NCI-H446 treated with DMSO at 0.1 percent for 48 hours (cell line): ENCODE data around the gene FEZF1.
"Not testable (repeated sequence)": the region's sequence is repeated elsewhere in the genome, so short reads cannot be mapped to it uniquely, and the experiment has no call there.

Experiments used
- DNase-seq: peaks from one replicate; lab custom pipeline; 2025; lab: John Stamatoyannopoulos, UW

Gene FEZF1

DNA sequence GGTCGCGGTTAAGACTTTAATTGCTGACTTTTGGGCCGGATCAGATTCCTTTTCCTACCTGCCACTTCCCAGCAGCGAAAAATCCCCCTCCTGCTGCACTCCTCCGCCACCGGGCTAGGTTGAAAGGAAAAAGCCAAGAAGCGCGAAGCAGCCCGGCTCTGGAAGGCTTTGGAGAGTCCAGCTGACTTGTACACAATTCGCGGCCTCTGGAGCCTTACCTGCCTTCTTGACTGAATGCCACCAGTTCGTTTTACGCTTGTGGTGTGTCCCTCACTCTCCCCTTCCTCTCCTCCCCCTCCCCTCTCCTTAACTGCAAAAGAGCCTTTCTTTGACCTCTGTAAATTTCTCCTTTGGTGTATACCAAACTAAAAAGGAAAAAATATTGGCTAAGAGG lies 2.7 kb upstream of the FEZF1 start:
- DNase-seq = no peak

DNA sequence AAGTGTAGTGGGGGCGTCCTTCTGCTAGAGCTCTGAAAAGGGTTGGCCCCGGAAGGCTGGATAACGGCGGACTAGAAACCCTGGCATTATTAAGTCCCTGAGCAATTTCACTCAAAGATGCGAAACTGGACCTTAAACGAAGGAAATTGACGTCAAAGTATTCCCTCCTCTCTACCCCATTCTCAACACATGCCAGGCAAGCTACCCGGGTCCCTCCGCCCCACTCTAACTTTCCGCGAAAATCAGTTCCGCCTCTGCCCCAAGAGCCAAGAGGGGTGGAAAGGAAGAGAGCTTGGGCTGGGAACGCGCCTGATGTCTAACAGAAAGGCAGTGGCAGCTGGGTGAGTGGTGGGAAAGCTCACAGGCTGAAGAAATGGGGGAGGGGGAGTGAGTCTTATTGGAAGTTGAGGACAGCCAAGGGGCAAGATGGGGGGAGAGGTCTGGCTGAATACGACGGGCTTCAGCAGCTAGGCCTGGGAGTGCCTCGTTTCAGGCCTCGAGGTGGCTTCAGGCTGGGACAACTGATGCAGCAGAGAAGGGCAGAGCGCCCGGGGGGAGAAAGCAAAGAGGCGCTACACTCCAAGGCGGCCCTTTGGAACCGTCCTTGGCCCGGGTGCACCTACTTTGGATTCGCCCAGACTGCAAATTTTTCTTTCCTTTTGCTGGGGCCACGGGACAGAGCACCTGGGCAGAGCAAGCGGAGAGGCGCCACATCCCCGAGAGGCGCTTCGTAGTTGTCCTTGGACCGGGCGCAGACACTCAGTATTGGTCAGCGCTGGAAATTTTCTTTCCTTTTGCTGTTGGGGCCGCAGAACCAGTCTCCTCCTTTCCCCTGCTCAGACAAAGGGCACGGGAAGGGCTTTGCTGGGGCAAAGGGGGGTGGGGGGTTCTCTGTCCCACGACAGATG lies 2.0 kb upstream of the FEZF1 start:
- no peak for DNase-seq

DNA sequence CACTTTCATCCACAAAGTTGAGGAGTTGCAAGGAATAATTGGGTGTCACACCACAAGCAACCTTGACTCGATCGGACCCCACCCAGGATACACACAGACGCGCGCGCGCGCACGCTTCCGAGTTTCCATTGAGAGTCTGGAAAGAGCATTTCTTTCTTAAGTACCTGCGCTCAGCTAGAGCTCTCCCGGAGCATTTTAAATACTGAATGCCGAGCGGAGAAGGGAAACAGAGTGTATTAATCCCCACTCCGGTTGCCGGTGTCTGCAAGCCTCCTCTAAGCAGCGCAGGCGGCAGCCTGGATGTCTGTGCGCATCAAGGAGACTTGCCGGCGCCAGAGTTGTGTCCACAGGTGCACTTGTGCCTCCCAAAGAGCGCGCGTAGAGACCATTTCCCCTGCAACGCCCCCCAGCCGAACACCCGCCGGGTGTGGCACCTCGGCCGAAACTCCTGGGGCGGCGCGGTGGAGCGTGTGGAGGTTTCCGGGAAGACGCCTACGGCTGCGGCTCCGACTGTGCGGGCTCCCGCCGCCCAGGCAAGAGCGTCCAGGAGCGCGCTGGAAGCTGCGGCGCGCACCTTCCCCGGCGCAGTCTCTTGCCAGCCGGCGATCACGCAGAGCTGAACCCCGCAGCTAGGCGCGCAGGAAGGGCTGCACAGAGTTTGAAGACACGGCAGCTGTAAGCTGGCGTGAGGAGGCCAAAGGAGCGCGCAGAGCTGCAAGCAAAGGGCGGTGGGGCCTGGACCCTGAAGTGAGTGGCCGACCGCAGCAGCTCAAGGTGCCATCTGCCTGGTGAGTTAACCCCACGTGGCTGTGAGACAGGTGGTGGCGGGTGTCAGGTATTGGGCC lies 1.1 kb upstream of the FEZF1 start:
- no peak for DNase-seq

DNA sequence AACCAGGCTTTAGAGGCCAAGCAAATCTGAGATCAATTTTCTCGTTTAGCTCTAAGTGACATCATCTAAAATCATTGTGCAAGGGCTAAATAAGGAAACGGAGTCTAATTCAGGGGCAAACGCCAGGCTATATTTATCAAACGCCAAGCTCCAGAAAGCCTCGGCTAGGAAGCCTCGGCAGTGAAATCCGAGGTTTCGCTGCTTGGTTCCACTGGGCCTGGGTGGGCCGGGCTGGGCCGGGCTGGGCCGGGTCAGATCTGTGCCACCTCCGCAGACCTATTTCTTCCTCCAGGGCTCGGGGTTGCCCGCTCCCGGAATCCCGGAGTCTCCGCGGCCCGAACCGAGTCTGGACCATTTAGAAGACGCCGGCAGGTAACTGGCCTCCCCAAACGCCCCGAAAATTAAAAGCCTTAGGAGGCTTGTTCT lies 459 bp upstream of the FEZF1 start:
- no peak for DNase-seq

DNA sequence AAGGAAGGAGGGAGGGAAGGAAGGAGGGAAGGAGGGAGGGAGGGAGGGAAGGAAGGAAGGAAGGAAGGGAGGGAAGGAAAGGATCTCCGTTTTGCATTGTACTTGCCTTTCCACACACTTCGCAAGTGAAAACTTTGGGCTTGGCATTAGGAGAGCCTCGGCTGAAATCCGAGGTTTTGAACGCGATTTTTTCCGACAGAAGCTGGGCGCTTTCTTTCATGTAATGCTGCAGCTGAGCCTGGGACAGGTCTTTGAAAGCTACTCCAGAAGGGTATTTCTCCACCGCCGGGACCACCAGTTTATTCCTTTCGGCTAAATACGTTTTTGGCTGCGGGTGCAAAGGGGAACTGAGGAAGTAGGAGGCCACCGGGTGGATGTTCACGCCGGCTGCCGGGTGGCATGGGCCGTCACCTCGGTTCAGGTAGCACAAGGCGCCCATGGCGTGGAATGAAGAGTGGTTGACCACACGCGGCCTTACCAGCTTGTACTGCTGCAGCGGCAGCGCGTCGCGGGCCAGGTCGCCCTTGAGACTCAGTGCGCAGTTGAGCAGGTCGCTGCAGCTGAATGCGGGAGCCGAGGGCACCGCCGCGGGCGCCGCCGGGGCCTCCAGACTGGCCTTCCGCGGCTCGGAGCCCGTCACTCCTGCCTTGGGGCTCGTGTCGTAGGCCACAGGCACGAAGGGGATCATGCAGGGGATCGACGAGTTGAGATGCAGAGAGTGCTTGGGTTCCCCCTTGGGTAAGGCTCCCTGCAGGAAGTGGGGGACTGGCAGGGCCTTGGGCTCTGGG lies 825 bp downstream of the FEZF1 start:
- no peak for DNase-seq

DNA sequence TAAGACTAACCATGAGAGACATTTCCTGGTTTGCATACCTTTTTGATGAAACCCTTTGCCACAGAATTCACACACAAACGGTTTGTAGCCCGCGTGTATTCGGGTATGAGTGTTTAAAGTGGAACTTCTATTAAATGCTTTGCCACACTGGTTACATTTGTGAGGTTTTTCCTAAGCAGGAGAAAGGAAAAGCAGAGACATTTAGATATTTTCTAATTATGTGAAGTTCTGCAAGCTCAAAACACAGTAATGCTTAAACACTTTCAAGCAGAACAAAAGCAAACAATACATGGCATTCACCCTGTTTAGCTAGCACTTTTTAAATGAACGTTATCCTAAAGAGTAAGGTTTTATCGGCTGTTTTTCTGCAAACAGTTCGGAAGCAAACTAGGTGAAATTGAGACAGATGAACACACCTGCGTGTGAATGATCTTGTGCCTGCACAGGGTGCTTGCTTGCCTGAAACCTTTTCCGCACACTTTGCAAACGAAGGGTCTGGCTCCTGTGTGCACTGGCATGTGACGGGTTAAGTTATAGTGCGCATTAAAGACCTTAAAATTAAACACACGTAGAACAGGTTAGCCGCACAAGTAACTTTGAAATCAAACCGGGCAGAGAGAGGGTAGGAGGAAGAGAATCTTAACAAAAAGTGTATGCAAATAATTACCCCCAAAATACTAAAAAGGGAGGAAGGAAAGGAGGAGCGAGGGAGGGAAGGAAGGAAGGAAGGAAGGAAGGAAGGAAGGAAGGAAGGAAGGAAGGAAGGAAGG lies 1.6 kb downstream of the FEZF1 start:
- no peak for DNase-seq

DNA sequence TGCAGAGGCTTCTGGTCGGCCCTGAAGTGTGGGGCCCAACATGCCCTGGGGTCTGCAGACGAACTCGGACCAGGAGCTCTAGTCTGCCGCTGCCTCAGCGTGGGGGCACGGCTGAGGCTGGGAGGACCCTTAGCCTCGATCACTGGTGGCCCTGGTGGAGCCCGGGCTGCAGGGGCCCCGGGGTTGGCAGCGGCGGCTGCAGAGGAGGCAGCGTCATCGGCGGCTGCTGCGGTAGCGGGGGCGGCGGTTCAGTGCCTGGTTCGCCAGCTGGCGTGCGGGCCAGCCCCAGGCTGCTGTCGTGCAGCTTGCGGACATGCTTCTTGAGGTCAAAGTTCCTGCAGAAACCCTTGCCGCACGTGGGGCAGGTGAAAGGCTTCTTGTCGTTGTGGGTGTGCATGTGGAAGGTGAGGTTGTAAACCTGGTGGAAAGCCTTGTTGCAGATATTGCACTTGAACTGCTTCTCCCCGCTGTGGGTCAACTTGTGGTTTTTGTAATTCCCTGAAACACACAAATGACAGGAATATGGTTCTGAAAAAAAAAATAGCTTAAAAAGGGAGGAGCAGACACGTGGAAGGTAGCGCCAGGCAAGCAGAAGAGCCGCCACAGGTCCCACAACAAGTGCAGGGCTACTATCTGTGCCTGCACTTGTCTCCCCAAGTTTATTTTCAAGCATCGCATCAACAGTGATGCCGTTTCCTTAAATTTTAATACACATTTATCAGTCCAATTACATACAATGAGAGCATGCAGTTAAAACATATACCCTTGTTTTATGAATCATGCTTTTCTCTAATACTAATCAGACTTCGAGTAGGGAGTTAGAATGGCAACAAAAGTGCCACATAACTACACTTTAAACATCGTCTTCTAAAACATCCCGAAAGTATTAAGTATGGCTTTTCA lies 2.4 kb downstream of the FEZF1 start:
- DNase-seq = no peak

DNA sequence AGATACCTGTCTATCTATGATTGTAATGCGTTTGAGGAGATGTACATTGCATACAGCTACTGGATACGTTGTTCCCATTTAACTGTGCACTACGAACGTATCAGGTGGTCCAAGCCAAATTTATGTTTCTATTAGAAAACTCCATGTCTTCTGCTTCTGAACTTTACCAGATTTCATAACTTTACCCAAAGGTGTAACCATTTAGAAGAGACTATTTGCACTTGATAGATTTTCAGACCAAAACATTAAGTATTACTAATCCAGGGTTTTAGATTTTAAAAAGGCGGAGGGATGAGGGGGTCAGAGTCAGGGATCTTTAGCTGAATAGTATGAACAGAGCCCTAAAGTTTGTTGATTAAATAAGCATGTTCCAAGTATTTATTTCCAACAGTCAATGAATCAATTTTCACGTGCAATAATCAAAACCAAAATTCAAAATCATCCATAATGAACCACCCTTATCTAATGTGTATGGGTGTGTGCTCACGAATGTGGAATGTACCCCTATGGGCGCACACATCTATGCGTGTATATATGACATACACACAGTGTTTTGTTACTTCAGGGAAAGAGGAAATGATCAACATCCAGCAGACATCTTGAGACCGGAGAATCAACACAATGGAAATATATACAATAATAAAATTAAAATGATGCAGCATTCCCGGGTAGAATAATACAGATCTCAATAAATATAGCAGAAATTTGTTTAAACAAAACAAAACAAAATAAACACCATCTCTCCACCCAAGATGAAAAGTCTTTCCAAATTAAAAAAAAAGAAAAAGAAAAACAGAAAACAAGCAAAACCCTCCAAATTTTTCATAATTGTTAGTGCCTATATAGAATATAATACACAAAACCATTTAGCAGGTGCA lies 3.4 kb downstream of the FEZF1 start:
- DNase-seq = no peak

DNA sequence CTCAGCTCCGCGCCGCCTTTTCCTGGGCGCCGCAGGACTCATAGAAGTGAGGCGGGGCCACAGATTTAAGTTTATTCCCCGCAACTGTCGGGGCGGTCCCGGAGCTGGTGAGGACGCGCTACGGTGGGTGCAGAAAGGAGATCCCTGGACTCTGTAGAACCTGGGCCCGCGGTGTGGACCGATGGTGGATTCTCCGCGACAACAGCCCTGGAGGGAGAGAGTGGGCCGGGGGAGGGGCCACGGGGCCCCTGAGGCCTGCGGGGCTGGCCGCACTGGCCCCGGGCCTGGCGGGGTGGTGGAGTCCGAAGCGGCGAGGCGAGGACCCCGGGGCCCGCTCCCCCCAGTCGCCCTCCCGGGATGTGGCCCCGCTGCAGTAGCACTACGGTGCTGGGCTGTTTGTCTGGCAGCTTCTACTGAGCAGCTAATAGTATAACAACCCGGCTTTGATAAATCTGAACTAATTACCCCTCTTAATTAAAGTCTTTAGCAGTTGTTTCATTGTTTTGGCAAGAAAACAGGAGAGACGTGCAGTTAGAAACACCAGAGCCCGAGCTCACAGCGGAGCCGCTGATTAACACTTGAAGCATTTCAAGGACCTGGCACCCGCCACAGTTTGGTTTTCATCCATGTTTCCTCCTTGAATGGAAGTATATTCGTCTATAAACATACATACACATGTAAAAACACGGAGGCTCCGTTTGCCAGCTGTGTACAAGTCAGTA lies 4.2 kb downstream of the FEZF1 start:
- DNase-seq = no peak

DNA sequence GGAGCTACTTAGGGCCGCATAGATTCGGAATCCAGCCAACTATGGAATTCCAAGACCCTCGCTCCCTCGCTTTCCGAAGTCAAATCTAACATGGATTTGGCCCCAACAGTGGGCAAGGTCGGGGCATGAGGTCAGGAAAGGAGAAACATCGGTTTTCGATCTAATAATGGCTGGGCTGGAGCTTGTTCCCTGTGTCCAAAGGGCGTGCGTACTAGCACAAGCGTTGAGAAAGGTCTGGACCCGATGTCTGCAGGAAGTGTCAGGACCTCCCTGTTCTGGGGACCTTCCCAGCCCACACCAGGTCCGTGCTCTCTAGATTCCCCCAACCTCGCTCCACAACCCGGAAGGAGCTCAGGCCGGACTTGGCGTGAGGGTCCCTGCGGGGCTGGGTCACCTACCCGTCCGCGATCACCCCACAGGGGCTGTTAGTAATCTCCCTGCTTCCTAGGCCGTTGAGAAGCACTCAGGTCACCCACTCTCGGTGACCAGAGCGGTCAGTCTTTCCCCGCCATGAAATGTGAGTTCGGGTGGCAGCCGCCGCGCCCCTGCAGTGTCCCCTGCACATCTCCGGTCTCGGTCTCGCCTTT lies 4.8 kb downstream of the FEZF1 start:
- no peak for DNase-seq

DNA sequence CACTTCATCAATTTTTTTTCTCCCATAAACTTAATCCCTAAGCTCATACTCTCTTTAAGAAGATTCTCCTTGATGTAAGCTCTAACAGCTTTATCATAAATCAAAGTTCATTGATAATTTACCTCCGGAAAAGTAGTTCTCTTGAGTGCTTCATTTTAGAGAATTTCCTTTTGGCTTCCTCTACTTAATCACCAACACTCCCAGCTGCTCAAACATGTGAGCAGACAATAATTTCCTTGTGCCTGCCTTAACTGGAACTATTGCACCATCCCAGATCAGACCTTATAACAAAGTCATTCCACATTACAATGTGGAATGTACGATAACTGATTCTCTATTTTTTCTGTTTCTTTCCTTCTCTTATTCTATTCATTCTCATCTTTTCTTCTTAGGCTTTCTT lies 5.9 kb downstream of the FEZF1 start:
- no peak for DNase-seq

DNA sequence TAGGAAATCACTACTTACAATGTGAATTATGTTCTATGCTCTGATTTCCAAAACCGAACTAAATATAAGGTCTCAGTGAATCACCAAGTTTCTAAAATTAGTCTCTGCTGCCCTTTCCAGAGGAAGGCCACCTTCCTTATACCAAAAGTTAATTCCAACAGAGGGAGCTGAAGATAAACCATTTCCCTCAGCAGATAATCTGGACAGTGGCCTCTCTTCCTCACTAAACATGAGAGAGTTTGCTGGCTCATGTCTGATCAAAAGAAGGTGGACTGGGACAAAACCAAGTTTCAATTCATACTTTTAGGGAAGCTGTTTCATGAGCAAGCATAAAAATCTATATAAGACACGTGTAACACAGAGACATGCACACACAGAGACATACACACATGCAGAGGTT lies 6.4 kb downstream of the FEZF1 start:
- no peak for DNase-seq

DNA sequence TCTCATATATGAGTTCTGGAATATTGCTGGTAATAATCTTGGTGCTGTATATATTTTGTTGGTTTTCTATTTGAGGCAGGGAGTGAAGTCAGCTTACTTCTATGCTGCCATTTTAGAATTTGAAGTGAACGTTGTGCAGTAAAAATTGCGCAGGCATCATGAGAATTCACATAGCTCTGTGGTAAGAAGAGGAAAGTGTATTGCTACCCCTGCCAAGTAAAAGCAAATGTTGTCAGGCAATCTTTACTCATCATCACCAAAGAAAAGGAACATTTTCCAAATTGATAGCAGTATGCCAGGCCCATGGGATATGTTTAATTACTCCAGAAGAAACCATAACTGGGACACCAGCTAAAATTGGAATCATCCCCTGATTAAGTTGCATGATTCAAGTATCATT lies 13.4 kb downstream of the FEZF1 start:
- DNase-seq = no peak

DNA sequence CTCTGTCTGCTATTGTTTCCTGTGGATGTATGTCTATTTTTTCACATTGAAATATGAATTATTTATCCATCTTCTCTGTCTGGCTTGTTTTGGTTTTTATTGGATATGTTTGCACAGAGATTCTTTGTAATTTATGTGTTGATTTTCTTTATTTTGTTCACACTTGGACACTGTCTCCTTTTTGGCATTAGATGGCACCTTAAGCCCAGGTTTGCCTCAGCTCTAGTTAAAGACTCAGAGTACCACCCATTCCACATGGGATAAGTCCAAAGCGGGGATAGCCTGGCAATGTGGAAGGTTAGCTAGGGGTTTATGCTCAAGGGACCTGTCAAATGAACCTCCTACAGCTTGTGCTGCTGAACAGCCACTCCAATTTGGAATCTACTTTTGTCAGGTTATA lies 14.1 kb downstream of the FEZF1 start:
- no peak for DNase-seq

DNA sequence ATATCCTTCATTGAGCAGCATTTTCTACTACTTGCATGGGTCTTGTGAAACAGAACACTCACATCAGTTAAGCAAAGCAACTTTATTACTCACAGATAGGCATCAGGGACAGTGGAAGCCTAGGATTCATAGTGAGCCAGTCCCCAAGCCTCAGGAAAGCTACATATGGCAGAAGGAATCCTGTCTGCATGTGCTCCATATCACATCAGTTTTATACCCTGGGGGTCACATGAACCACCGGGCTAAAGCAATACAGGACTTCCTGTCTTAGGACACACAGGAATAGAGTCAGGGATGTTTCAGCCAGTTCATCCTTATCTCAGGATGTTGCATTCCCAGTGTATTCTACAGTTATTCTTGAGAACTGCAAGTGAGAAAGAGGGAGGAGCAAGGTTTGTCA lies 15.1 kb downstream of the FEZF1 start:
- no peak for DNase-seq

DNA sequence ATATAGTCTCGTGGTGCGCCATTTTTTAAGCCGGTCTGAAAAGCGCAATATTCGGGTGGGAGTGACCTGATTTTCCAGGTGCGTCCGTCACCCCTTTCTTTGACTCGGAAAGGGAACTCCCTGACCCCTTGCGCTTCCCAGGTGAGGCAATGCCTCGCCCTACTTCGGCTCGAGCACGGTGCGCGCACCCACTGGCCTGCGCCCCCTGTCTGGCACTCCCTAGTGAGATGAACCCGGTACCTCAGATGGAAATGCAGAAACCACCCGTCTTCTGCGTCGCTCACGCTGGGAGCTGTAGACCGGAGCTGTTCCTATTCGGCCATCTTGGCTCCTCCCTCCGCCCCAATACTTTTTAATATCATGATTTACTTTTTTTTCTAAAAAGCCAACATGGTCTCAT lies 19.9 kb downstream of the FEZF1 start:
- not testable (repeated sequence) for DNase-seq

DNA sequence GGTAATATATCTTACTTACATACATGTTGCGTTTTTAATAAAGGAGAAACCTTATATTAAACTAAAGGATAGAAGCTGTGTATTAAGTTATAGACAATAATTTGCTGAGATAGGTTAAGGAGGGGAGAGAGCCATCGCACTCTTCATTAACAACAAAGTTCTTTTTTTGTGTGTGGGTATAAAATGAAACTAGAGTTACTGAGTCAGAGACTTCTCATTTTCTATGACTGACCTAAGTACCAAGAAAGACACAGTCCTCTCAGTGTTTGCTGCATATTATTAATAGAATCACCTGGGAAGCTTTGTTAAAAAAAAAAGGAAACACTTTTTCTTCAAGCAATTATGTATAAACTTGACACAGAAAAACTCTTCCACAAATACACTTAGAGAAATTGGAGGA lies 31.4 kb downstream of the FEZF1 start:
- DNase-seq = no peak

DNA sequence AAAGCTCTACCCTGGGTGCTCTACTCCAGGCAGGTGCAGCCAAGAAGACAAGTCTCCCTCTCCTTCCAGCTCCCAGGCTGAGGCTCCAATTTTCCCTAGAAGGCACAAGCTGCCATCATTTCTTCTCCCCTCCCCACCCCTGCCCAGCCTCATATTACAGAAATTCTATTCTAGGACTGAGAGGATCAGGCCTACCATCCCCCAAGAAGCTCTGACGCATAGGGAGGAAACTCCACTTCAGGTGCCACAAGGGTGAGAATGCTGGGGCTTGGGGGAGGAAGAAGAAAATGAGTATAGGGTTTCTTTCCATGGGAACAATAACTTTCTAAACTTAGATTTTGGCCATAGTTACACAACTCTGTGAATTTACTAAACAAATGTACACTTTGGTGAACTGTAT lies 35.3 kb downstream of the FEZF1 start:
- DNase-seq = no peak

DNA sequence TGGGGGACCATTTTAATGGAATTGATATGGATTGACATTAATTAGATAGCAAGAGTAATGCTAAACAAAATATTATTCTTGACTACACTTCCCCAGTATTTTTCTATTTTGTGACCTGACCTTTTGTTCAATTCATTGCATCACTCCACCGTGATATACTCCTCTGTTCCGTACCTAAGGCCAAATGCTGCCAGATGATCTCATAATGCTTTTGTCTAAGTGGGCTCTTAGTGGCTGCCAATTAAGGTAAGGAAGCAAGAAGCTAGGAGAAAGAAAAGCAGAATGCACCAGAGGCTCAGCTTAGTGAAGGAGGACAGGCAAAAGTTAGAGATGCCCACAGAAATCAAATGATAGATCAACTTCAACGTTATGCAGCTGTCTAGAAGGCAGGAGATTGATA lies 36.4 kb downstream of the FEZF1 start:
- DNase-seq = no peak
